Measurements from ENCODE around the gene MEA1.

Gene MEA1

DNA sequence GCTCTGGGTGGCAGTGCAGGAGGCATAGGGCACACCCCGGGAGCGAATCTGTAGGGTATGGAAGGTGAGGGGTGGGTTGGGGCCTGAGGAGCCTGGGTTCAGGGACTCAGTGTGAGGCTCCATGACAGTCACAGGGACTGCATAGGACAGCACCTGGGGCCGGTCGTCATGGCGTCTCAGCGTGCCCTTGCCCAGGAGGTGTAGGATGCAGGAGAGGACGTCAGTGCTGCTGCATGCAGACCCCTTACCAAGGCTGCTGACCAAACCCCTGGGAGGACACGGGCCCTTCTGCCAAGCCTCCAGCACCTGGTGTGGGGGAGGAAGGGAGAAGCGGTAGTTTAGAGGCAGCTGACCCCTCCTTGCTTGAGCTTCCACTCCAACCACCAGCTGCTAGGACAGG is 24.0 kb upstream of the MEA1 start:
- no peak for DNase-seq

DNA sequence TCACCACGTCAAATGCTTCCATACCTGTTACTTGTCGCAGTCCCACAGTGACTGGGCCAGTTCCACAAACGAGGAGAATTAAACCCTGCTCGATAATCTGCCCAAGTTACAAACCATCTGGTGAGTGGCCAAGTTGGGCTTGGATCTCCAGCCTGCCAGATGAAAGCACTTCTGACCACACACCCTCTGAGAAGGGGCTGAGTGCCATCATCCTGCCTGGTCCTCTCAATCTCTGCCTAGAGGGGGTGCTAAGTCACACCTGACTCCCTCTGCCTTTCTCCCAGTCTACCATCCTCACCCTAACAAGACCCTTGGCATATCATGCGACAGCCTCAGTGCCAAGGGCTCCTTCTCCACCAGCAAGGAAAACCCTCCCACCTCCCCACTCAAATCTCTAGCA is 23.5 kb upstream of the MEA1 start:
- no peak for DNase-seq

DNA sequence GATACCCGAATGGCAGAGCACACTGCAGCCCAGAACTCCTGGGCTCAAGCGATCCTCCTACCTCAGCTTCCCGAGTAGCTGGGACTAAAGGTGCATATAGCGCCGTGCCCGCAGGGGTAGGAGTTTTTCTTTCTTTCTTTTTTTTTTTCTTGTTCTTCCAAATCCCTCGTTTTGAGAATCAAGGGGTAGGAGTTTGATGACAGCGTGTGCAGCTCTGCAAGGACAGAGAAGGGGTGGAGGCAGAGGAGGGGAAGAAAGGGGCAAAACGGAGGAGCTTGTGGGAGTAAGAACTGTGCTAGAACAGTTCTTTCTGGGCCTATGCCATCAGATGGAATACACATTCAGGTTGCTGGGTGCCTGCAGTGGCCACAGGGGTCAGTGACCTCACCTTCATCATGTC is 23.0 kb upstream of the MEA1 start:
- DNase-seq, result no peak

GRCh38 chr6:43035495-43036194 is 21.9 kb upstream of the MEA1 start:
- no peak for DNase-seq

DNA sequence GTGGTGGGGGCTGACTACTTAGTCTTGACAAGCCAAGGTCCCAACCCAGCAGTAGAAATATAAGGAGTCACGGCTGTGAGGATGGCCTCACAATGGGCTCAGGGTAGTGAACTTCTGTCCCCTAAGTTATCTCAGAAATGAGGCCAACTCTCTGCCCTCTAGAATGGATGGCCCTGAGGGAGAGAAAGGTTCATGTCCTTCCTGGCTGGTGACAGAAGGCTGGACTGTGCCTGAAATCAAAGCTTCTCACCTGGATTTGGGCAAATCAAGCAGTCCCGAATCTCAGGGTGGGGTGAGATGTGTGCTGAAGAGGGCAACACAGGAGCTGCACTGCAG is 20.4 kb upstream of the MEA1 start:
- DNase-seq, result no peak

DNA sequence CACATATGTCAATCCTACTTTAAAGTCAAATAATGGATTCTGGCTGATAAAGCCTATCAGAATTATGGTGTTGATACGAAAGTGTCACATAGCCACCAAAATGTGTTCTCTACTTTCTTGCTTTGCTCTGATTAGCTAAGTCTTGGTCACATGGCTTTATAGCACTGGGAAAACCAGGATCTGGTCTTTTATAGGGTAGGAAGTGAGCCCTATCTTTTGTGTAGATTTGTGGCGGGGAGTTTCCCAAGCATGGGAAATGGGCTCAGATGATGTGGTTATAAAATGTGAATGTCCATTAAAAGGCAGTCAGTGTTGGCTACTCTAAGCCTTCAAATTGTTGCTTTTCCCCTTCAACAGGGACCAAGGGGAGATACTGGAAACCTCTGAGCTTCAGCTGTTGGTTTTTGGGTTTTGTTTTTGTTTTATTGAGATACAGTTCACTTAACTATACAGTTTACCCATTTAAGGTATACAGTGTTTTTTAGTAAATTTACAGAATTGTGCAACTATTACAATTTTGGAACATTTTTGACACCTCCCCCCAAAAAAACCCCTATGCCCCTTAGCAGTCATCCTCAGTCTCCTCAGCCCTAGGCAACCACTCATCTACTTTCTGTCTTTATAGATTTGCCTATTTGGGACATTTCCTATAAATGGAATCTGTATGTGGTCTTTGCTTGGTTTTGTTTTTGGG is 19.9 kb upstream of the MEA1 start:
- no peak for DNase-seq

DNA sequence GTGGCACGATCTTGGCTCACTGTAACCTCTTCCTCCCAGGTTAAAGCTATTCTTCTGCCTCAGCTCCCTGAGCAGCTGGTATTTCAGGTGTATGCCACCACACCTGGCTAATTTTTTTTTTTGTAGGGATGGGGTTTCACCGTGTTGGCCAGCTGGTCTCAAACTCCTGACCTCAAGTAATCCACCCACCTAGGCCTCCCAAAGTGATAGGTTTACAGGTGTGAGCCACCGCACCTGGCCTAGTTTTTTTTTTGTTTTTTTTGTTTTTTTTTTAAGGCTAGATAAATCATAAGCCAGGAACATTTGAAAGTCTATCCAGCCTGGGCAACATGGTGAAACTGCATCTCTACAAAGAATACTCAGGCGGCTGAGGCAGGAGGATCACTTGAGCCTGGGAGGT is 18.6 kb upstream of the MEA1 start:
- DNase-seq, result no peak

DNA sequence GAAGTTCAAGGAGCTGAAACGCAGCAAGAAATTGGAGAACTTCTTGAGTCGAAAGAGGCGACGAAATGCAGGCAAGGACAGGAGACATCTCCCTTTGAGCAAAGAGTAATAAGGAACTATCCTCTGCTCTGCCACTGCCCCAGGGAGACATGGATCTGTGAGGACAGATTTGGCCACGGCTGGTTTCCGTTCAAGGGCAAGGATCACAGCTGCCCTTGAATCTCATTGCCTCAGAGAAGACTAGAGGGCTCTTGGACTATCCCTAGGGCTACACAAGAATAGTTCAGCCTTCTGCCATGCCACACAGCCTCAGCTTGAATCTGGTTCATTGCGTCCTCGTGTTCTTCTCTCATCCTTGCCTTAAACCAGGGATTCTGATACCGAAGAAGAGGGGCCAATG is 15.4 kb upstream of the MEA1 start:
- DNase-seq, result no peak

GRCh38 chr6:43026365-43026764 is 12.6 kb upstream of the MEA1 start:
- no peak for DNase-seq

DNA sequence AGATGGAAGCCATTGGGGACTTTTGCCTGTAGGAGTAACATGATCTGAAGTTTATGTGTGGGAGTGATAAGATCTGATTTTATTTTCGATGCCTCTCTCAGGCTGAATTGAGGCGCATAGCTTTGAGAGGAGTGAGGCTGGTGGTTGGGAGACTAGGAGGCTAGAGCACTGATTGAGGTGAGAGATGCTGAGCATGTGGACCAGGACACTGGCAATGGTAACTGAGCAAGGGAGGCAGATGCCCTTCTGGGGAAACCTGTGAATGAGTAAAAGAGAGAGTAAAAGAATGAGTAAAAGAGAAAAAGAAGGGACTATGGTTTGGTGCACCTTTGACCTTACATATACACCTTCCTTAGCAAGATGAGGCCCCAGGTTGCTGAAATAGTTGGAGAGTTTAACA is 10.7 kb upstream of the MEA1 start:
- DNase-seq, result no peak

GRCh38 chr6:43021270-43022047 is 7.7 kb upstream of the MEA1 start, which contains the start of gene RRP36:
Gene RRP36 (plus strand): TSS chr6:43021623. CDS start chr6:43021655, 32 bp downstream.
- peak; percentile 30 for DNase-seq

- DNase-seq, result no peak
These were observed 7.1 kb upstream of the MEA1 start for GRCh38 chr6:43020847-43021246.

DNA sequence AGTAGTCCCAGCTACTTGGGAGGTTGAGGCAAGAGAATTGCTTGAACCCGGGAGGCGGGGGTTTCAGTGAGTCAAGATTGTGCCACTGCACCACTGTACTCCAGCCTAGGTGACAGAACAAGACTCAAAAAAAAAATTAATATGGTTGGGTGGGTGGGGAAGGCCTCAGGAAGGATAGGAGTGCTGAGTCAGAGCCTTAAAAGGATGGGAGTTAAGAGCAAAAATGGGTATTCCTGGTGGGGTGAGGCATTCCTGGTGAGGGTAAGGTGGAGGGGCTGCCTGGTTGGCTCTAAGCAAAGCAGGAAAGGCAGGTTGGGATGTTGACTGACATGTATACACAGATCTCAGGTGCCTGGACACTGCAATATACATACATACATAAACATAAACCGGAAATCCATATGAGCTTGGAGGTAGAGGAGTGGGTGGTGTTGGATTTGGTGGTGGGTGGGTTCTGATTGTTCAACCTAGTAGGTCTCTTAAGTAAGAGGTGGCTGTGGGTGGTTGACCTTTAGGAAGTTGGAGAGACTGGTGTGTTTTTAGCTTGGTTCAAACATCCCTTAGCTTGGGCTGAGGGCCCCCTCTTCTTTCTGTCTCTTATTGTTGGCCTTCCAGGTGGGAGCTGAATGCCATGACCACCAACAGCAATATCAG is 6.4 kb upstream of the MEA1 start:
- DNase-seq, result no peak

DNA sequence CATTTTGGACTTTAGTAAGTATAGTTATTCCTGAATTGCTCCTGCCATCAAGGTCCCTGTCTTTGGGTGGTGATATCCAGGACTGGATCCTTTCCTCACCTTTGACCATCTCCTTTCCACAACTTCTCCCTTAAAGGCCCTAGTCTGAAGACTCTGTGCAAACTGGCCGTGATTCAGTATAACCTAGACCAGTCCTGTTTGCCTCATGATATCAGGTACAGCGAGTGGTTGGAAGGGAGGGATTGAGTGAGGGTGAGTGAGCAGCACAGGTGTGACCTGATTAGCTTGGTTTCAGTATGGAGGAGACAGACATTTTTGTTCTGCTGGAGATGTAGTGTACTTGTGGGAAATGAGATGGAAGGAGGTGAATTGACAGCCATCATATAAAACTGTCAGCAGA is 5.4 kb upstream of the MEA1 start:
- no peak for DNase-seq

DNA sequence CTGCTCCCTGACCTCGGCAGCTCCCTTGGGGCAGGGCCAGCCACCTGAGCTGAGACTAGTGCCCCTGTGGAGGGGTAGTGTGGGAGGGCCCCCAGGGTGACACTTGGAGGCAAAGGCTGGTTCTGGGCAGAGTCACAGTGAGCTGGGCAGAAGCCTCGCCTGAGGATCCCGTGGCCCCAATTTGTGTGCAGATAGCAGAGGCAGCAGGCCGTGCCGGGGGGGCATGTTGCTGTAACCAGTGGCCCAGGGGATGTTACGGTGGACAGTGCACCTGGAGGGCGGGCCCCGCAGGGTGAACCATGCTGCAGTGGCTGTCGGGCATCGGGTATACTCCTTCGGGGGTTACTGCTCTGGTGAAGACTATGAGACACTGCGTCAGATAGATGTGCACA is 3.2 kb upstream of the MEA1 start:
- no peak for DNase-seq

- DNase-seq, result no peak
These were observed 2.6 kb upstream of the MEA1 start for GRCh38 chr6:43016176-43016942.

DNA sequence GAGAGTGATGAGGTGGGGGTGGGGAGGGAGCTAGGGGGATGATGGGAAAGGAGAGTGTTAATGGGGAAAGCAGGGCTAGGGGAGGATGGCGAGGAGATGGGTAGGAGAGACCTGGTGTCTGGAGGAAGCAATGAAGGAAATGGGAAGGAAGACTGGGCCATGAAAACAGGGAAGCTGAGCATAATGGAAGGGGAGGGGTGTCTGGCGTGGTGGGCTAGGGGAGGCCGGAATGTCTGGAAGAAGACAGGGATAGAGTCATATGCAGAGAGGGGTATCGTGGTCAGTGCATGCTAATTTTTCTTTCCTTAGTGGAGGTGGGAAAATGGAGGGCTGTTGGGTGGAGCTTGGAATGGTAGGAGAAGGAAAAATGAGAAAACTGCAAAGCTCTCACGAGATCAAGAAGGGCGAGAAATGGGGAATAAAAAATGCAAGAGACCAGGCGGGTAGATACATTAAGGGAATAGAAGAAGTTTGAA is 726 bp upstream of the MEA1 start:
- DNase-seq, result no peak

- DNase-seq, result no peak
These were observed 476 bp downstream of the MEA1 start for GRCh38 chr6:43013097-43013842.

- no peak for DNase-seq
These were observed 1.4 kb downstream of the MEA1 start for GRCh38 chr6:43012364-43012763.

- DNase-seq, result no peak
These were observed 2.5 kb downstream of the MEA1 start for GRCh38 chr6:43011207-43011606.

GRCh38 chr6:43009124-43009523 is 4.6 kb downstream of the MEA1 start:
- peak; percentile 26 for DNase-seq

DNA sequence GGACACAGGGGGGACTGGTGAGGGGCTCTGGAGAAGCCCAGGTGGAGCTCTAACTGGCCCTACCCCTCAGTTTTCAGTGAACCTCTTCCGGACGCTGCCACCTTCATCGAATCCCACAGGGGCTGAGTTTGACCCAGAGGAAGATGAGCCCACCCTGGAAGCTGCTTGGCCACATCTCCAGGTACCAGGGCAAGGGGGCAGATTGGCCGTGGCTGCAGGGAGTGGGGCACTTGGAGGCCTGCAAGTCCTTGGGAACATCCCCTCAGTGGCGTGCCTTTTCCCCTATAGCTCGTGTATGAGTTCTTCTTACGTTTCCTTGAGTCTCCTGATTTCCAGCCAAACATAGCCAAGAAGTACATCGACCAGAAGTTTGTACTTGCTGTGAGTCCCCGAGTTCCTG is 6.6 kb downstream of the MEA1 start:
- DNase-seq, result no peak

Measured in NCI-H1694 (cell line).